ENCODE results near the gene ZBTB24. TPM values are rescaled to one million over a fixed set of nuclear protein-coding genes. Genes with fewer than 3 reads are reported as not detected.

ZBTB24 gene
- 3.4 and 6.0 TPM in 2 replicates for total RNA-seq (ENCODE audit: low replicate concordance)

GRCh38 chr6:109482905-109483734 lies at the start of gene ZBTB24:
TSS of gene ZBTB24 (minus strand) at chr6:109483219. CDS start at chr6:109482026, 1,193 bp downstream.

GRCh38 chr6:109455437-109456110 lies 27.4 kb downstream of the ZBTB24 start, which contains the start of gene MICAL1:
TSS of gene MICAL1 (minus strand) at chr6:109455772. CDS start at chr6:109454196, 1,576 bp downstream.

DNA sequence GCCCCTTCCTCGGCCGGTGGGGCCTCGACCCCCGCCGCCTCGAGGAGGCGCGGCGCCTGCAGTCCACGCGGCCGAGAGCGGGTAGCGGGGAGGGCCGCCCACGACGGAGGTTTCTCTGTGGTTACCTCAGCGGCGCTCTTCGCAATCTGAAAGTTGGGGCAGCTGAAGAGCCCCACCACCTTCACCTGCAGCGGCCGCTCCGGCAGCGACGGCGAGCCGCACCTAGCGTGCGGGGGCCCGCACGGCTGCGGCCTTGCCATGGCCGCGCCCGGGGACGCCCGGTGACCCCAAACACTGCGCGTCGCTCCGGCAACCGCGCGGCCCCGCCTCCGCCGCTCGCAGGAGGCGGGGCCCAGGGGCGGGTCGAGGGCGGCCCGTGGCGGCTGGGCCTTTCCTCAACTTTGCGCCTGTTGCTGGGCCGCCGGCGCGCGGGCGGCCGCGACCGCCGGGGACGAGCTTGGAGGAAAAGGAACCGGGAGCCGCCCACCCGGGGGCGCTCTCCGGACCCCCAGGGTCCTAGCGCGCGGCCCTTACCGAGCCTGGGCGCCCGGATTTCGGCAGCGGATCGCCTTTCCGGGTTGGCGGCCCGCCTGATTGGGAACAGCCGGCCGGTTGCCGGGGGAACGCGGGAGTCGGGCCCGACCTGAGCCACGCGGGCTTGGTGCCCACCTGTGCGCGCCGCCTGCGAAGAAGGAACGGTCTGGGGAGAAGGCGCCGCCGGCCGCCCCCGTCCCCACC lies 42.5 kb downstream of the ZBTB24 start, which contains the start of the genes PPIL6 and SMPD2:
Gene PPIL6 (minus strand): TSS at position 298 of the 738 bp plus-strand sequence. CDS start 38 bp downstream, at position 260.
Gene SMPD2 (plus strand): TSS at position 394 of the 738 bp plus-strand sequence. CDS start 398 bp downstream, outside the sequence.

Other genes starting within 250 kb of the ZBTB24 start
- 123 and 185 TPM in 2 replicates for gene CD164, start 100.8 kb downstream of the ZBTB24 start, total RNA-seq (ENCODE audit: low replicate concordance)
- 2.1 and 2.2 TPM in 2 replicates for gene PPIL6, start 42.6 kb downstream of the ZBTB24 start, total RNA-seq (ENCODE audit: low replicate concordance)
- gene SMPD2, start 42.5 kb downstream of the ZBTB24 start, total RNA-seq (ENCODE audit: low replicate concordance): 12.6 and 14.4 TPM in 2 replicates
- 28.9 and 67.8 TPM in 2 replicates for gene MICAL1, start 27.4 kb downstream of the ZBTB24 start, total RNA-seq (ENCODE audit: low replicate concordance)
- 2.2 and 7.0 TPM in 2 replicates for gene AK9, start 208.0 kb upstream of the ZBTB24 start, total RNA-seq (ENCODE audit: low replicate concordance)
- 16.5 and 17.1 TPM in 2 replicates for gene FIG4, start 208.1 kb upstream of the ZBTB24 start, total RNA-seq (ENCODE audit: low replicate concordance)

Data from smooth muscle cell of the coronary artery (primary cell).